Measurements from ENCODE around the gene ATG101.
A peak's percentile ranks its signal among the peaks of the same experiment; 100 is the strongest.

ATG101 gene

DNA sequence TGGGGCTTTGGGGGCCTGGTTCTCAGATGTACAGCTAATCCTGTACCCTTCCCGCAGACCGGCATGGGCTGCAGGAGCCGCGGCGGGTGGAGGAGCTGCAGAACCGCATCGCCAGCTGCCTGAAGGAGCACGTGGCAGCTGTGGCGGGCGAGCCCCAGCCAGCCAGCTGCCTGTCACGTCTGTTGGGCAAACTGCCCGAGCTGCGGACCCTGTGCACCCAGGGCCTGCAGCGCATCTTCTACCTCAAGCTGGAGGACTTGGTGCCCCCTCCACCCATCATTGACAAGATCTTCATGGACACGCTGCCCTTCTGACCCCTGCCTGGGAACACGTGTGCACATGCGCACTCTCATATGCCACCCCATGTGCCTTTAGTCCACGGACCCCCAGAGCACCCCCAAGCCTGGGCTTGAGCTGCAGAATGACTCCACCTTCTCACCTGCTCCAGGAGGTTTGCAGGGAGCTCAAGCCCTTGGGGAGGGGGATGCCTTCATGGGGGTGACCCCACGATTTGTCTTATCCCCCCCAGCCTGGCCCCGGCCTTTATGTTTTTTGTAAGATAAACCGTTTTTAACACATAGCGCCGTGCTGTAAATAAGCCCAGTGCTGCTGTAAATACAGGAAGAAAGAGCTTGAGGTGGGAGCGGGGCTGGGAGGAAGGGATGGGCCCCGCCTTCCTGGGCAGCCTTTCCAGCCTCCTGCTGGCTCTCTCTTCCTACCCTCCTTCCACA, 11.0 kb upstream of the ATG101 start:
- DNase-seq, result no peak

DNA sequence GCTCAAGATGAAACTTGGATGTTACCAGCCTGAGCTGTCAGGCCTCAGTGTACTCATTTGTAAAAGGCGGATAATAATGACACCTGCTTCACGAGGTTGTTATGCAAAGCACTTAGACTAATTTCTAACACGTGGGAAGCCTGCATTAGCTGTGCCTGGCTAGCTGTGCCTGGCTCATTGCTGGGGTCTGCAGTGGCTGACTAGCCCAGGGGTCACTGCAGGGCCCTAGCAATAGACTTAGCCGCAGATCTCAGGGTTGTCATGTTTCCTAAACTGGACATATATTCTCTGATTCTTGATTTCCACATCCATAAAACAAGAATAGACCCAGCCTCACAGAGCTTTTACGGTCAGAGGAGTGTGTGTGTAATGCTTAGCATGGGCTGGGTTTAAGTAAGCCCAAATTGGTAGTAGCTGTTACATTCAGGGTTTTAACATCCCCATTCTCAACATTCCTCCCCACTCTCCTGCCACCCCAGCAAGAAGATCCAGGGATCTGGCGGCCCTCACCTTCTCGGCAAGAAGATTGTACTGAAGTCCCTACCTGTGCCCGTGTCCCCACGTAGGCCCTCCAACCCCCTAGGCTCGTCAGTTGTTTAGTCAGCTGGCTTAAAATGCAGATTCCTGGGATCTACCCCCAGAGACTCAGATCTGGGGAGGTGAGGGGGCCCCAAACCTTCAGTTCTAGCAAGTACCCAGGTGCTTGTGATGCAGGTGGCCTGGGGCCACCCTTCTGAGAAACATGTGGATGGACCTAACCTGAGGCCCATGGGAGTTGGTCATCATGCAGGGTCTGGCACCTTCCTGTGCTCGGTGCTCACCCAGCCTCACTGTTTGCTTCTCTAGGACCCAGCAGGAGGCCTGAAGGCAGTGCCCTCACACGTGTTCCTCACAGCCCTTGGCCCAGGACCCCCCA, 9.9 kb upstream of the ATG101 start:
- DNase-seq, result peak; percentile 35

DNA sequence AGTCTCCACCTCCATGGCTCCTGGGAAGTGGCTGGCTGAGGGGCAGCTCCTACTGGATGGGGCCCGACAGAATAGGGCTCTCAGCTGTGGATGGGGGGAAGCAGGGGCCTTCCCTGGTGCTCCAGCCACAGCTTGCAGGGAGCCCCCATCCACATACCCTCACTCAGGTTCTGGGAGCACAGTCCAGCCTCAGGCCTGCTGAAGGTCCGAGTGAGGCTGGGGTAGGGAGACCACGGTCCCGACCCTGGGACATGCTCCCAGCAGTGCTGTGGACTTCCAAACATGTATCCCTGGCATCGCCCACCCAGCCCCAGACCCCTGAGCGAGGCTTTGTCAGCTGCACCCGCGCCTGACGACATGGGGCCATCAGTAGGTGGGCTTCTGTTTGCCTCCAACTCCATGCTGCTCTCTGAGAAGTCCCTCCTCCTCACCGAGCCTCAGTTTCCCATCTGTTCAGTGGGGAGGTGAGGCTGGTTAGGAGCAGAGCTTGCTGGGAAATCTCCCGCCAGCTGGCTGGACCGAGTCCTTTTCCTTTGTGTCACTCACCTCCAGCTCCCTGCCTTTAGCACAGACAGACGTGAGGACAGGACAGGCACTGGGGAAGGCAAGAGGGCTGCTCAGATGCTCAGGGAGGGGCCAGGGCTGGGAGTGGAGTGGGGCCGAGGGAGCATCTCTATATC, 9.1 kb upstream of the ATG101 start:
- no peak for DNase-seq

DNA sequence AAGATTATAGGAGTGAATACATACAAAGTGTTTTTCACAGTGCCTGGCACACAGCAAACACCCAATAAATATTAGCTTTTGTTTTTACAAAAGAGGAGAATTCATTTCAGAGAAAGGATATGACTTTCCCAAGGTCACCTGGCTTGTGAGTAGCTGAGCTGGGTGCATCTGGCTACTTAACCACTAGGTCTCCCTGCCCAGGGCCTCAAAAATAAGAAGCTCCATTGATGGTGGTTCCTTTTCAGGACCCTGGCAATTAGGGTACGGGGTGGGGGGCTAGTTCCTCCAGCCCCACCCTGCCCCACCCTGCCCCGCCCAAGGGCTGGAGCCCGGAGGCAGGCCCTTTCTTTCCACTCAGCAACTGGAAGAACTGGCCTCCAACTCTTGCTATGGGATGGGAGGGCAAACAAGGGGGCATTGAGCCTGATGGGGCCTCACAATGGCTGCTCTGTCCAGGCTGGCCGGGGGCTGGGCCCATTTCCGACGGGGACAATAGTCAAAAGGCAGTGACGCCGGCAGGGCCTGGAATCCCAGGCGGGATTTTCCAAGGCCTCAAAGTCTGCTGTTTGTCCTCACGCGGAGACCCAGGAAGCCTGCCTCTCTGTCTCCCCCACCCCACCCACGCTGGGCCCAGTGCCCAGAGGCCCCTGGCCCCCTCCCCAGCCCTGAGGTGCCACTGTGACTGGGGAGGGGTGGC, 8.2 kb upstream of the ATG101 start:
- no peak for DNase-seq

DNA sequence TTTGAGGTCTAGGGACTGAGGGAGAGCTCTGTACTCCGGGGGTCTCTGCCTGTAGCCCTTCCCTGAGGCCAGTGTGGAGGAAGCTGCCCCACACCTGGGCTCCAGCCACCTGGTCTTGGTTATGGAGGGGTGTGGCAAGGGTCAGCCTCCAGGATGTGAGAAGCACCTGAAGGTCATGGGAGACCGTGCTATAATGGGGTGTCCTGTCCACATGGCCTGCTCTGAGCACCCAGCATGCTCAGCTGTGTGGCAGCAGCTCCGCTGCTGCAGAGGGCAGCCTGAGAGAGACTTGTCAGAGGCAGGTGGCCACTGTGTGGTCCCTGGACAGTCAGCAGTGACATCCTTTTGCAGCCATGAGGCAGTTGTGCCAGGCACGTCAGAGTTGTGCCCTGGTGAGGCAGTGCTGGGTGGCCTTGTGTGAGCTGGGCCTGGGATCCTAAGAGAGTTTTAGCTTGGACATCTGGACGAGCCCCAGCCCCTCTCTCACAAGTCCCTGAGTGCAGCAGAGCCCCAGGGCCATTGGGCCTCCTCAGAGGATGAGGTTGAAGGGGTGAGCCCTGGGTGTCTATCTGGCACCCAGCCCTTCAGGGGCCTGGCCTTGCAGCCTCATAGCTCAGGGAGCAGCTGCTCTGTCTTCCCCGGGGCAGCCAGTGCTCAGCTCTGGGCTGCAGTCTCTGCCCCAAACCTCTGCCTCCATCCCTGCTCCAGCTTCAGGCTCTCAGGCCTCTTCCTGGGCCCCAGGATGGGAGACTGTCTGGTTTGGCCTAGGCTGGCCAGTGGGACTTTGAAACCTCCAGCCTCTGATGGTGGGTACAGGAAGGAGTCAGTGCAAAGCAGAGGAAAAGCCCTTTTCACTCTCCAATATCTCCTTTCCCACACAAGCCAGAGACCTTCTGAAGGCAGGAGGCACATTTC, 7.4 kb upstream of the ATG101 start:
- no peak for DNase-seq

DNA sequence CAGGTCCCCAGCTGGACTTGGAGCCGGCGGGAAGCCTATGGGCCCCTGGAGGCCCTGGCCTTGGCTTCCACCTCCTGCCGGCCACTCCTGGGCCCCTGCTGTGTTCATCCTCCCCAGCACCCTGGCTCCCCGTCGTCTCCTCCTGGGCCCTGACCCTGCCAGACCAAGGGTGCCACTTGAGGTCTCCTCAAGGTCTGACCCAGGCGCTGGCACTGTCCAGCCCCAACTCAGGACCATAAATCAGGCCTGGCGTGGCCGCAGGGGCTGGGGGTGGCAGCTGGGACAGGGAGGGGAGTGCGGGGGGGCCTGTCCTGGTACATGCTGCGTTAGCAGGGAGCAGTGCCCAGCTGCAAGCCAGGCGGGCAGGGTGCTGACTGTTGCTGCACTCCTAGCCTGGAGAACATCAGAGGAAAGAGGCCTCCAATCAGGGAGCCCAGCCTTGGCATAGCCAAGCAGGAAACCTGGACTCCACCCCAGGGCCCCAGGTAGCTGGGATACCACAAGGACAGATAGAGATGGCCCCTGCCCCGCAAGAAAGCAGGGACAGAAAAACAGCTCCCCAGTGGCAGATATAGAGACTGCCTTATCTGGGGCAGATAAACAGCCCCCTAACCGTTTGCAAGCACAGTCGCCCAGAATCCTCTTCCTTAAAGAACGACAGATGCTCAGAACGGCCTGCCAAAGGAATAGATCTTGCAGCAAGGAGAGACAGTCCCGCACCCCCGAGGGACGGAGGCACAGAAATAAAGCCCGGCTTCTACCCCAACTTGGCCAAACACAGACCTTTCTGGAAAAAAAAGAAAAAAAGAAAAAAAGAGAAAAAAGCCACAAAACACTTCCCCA, 6.5 kb upstream of the ATG101 start:
- no peak for DNase-seq

DNA sequence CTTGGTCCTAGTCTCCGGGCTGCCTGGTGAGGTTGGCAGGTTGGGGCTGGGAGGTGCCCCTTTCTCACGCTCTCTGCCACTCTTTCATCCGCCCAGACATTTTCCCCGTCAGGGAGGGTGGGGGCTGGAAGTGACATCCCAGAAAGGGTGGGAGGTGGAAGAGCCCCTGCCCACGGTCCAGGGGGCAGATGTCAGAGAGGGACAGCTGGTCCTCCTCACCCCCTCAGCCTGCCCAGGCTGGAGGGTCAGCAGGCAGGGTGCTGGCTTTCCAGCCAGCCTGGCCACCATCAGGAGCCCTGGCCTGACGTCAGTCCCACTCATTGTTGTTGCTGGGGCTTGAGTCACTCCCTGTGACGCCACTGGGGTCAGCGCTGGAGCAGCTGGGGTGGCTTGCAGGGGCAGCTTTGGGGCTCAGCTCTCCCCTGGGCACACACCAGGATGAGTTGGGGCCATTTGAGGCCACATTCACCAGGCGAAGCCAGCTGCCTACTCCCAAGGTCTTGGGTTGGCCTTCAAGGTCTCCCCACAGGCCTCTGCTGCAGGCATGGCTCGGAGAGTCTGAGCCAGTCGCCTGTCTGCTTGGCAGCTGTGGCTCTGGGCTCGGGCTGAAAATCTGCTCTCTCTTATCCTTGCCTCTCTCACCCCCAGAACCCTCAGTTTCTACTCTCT, 5.7 kb upstream of the ATG101 start:
- DNase-seq, result peak; percentile 93

DNA sequence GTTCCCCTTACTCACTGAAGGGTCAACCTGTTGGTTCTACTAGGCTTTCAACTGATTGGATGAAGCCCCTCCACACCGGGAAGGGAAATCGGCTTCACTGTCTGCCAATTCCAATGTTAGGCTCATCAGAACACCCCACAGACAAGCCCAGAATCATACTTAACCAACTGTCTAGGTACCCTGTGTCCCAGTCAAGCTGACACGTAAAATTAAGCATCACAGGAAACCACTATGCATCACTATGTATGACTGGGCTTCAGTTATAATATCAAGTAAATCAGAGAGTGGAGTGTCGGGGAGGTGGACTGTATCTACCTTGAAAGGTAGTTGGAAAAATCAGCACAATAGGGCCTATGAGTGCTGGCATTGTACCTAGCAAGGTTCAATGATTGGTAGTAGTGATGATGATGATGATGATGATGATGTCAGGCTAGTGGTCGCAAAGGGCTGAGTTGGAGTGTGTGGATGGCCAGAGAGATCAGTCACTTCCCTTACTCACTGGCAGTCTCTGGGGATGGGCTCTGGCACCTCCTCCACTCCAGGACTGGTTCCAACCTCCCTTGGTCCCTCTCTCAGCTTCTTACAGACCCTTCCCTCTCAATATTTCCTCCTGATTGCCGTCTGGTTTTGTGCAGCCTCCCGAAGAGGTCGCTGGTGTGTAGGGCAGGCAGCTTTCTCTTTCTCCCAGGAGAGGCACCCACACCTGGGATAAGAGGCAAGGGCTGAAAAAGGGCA, 3.3 kb upstream of the ATG101 start:
- DNase-seq, result no peak

DNA sequence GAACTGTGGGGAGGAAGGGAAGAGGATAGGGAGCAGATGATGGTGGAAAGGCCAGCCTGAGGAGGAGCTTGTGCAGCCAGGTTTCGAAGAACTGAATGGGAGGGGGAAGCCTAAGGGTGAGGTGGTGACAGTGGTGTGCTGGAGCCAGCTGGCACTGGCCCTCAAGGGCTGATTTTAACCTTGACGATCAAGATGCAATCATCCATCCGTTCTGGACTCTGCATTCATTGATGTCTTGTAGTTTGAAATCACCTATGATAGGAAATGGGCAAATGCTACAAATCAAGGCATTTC, 2.8 kb upstream of the ATG101 start:
- no peak for DNase-seq

DNA sequence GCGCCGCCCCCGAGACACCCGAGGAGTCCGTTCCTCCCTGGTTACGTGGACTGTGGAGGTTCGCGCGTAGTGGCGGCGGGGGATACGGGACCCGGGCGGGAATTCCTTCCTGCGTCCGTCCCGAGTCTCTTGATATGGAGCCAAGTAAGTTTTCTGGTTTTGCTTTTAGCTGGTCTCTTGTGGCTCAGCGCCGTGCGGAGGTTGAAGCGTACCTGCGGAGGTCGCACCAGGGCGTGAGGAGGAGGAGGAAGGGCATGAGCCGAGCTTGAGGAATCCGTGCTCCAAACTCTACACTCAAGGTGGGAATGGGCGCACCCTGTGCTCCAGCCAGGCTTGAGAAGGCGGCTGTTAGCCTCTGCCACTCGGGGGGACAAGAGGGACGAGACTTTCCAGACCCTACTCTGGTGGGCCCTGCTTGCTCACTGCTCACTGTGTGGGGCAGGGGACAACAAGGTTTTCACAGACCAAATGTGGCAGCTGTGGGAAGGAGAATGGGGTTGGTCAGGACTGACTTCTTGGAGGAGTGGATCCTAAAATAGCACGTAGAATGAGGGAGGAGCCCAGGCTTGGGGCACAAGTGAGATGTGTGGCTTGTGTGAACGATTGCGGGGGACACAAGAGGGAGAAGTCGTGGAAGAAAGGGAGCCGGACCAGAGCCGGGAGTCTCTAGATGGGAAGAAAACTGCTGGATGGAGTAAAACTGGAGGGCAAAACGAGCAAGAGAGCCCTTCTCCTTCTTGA, 577 bp downstream of the ATG101 start:
- DNase-seq, result no peak

DNA sequence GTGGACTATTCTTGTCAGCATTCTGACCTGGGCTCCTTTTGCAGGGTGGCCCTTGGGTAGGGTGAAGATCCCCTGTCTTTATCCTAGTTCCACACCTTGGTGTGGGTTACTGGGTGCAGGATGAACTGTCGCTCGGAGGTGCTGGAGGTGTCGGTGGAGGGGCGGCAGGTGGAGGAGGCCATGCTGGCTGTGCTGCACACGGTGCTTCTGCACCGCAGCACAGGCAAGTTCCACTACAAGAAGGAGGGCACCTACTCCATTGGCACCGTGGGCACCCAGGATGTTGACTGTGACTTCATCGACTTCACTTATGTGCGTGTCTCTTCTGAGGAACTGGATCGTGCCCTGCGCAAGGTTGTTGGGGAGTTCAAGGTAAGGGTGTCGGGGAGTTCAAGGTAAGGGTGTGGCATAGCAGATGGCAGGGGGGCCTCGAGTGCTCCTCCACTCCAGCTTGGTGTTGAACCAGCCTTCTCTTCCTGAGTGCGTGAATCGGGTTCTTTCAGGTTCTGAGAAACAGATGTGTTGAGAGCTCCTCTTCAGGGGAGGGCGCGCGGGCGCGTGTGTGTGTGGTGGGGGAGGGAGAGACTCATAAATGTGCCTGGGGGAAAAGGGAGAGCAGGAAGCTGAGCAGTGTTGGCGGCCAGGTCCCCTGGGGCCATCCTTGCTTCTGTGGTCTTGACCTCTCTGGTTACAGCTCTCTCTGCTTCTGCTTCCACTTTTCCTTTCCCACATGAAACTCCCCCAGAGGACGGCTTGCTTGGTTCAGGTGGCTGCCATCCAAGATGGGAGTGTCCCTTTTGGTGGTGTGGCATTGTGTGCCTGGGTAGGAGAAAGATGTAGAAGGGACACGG, 4.0 kb downstream of the ATG101 start:
- DNase-seq, result no peak

DNA sequence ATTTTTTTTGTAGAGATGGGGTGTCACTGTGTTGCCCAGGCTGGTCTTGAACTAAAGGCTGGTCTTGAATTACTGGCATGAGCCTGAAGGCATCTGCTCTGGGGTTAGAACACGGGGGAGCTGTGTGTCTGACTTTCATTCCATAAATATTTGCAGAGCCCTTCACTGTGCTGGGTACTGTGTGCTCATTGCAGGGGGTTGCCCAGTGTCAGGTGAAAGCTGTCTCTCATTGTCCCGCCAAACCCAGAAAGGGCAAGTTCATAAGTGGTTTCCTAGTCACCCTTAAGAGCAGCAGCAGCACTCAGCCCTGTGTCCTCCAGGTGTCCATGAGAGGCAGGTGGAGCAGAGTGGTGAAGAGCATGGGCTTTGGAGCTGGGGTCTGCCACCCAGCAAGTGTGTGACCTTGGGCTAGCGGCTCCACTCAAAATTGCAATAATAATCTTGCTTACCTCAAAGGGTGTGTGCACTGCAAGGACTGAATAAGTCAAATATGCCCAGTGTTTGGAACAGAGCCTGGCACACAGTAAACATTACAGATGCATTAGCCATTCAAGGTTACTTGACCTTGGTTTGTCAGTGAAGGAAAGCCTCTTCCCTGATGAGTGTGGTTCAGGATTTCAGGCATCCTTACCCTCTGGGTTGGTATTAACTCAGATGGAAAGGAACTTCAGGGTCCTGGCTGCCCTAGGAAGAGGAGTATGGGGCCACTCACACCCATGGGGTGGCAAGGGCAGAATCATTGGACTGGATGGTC, 5.4 kb downstream of the ATG101 start:
- DNase-seq, result no peak

DNA sequence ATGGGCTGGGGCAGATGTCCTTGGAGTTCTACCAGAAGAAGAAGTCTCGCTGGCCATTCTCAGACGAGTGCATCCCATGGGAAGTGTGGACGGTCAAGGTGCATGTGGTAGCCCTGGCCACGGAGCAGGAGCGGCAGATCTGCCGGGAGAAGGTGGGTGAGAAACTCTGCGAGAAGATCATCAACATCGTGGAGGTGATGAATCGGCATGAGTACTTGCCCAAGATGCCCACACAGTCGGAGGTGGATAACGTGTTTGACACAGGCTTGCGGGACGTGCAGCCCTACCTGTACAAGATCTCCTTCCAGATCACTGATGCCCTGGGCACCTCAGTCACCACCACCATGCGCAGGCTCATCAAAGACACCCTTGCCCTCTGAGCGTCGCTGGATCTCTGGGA, 7.0 kb downstream of the ATG101 start:
- no peak for DNase-seq

DNA sequence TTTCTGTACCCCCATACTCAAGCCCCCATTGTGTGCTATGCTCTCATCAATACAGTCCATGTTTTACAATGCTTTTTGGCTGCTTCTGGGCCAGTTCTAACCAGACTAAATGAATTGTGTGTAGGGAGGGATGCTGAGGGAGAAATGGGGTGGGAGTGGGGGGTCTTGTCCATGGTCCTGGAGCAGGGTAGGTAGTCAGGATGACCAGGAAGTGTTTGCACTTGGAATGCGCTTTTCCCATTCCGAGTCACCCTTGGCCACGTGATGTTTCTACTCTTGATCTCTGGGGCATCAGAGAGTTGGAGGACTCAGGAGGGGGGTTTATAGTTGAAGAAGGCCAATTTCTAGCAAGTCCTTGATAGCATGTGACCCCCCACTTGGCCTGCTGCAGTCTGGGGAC, 8.5 kb downstream of the ATG101 start:
- DNase-seq, result no peak

DNA sequence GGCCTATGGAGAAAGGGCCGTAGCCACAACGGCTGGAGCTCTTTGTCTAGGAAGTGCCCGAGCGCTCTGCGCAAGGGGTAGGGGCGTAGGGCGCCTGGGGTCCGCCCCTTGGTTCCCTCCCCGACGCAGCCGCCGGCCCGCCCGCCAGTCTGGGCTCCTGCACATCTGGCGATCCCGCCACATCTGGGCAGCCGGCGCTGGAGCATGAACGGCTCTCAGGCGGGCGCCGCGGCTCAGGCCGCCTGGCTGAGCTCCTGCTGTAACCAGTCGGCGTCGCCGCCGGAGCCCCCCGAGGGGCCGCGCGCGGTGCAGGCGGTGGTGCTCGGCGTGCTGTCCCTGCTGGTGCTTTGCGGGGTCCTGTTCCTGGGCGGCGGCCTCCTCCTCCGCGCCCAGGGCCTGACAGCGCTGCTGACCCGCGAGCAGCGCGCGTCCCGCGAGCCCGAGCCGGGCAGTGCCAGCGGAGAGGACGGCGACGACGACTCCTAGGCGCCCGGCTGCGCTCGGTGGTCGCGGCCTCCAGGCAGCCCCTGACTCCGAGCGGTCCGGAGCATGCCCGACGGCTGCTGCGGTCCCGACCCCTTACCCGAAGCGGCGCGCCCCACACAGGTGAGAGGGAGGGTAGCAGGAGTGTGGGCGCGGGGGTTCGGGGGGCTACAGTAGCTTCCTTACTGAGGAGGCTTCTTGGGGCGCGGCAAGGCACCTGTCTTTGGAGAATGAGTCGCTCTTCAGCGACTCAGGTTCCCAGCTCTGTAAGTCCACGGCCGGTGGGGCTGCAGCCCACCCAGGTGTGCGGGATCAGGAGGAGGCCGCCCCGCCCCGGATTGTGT, 10.0 kb downstream of the ATG101 start, which contains the start of gene SMIM41:
Gene SMIM41 (plus strand): TSS at position 129 of the 827 bp plus-strand sequence. CDS start 76 bp downstream, at position 205.
- DNase-seq, result no peak
